Activated T-cell treated with anti-CD3 and anti-CD28 coated beads for 24 hours (primary cell): ENCODE results near the gene ABI1.

Experiments
- DNase-seq: peaks from one replicate; pipeline ENCODE4 v3.0.0-alpha.2; 2020; ENCODE audit warnings: low read depth

ABI1 gene

GRCh38 chr10:26714415-26715136 is 146.2 kb downstream of the ABI1 start:
- no peak for DNase-seq

- no peak for DNase-seq
These were observed 149.4 kb downstream of the ABI1 start for GRCh38 chr10:26711324-26711723.

GRCh38 chr10:26706936-26707335 is 153.8 kb downstream of the ABI1 start:
- DNase-seq: no peak

GRCh38 chr10:26706206-26706605 is 154.6 kb downstream of the ABI1 start:
- DNase-seq: no peak

GRCh38 chr10:26703974-26704373 is 156.8 kb downstream of the ABI1 start:
- DNase-seq: no peak

GRCh38 chr10:26703096-26703495 is 157.7 kb downstream of the ABI1 start:
- DNase-seq: no peak

GRCh38 chr10:26700884-26701630 is 159.7 kb downstream of the ABI1 start:
- DNase-seq: no peak

- no peak for DNase-seq
These were observed 161.1 kb downstream of the ABI1 start for GRCh38 chr10:26699631-26700030.

- no peak for DNase-seq
These were observed 161.8 kb downstream of the ABI1 start for GRCh38 chr10:26698909-26699308.

GRCh38 chr10:26697922-26698608 is 162.7 kb downstream of the ABI1 start:
- no peak for DNase-seq

- peak; percentile 67 for DNase-seq
These were observed 163.4 kb downstream of the ABI1 start, which contains the start of gene PDSS1 for GRCh38 chr10:26697163-26697921. Gene PDSS1 (plus strand): TSS chr10:26697701. CDS start chr10:26697712, 11 bp downstream.

- DNase-seq: no peak
These were observed 164.0 kb downstream of the ABI1 start for GRCh38 chr10:26696786-26697162.
